IMR-90 (cell line): ENCODE results near the gene CECR2.

Source experiments
- CTCF ChIP-seq: conservative IDR thresholded peaks from 2 replicates; pipeline ENCODE4 v1.5.1; 2012; ENCODE audit warnings: mild to moderate bottlenecking, low read depth, low read length, improper control_type of control experiment
- RAD21 ChIP-seq: IDR thresholded peaks from 2 replicates; pipeline ENCODE4 v1.6.1; 2012; ENCODE audit warnings: low read length, improper control_type of control experiment
- RCOR1 ChIP-seq: IDR thresholded peaks from 2 replicates; pipeline ENCODE4 v1.6.1; 2012; ENCODE audit warnings: mild to moderate bottlenecking, low read length, improper control_type of control experiment; ENCODE audit not compliant: insufficient replicate concordance
- RFX5 ChIP-seq: IDR thresholded peaks from 2 replicates; pipeline ENCODE4 v1.8.0; 2012; ENCODE audit warnings: low read depth, mild to moderate bottlenecking, low read length, moderate library complexity
- USF2 ChIP-seq: fragments of 150-350 bp; IDR thresholded peaks from 2 replicates; pipeline ENCODE4 v1.6.1; 2017; ENCODE audit warnings: mild to moderate bottlenecking, antibody characterized with exemption, low read length, low read depth

- TF ChIP-seq RCOR1 (no peak), RFX5 (no peak), USF2 (no peak), RAD21 (no peak), CTCF (no peak)
These were observed 209.0 kb downstream of the CECR2 start for GRCh38 chr22:17578136-17578754.
